ENCODE data around the gene MICU1.

- TF ChIP-seq CTCF (IDR thresholded peaks at IDR 0.05), result no peak
- no peak for TF ChIP-seq POLR2A (IDR thresholded peaks at IDR 0.05)
- no peak for TF ChIP-seq POLR2AphosphoS5 (IDR thresholded peaks at IDR 0.05)
These were observed 145.0 kb downstream of the MICU1 start for GRCh38 chr10:72480861-72481260.

All from sigmoid colon (tissue), 4 donors.